Measurements from ENCODE around the gene SNX25. TPM values are rescaled to one million over a fixed set of nuclear protein-coding genes. Genes with fewer than 3 reads are reported as not detected.

Gene SNX25
- total and polyA plus RNA-seq, 2 of the 13 experiments (the other 11 are each of a cell fraction or from before 2014, with no cell fraction given) = 23.4 to 23.5 TPM

DNA sequence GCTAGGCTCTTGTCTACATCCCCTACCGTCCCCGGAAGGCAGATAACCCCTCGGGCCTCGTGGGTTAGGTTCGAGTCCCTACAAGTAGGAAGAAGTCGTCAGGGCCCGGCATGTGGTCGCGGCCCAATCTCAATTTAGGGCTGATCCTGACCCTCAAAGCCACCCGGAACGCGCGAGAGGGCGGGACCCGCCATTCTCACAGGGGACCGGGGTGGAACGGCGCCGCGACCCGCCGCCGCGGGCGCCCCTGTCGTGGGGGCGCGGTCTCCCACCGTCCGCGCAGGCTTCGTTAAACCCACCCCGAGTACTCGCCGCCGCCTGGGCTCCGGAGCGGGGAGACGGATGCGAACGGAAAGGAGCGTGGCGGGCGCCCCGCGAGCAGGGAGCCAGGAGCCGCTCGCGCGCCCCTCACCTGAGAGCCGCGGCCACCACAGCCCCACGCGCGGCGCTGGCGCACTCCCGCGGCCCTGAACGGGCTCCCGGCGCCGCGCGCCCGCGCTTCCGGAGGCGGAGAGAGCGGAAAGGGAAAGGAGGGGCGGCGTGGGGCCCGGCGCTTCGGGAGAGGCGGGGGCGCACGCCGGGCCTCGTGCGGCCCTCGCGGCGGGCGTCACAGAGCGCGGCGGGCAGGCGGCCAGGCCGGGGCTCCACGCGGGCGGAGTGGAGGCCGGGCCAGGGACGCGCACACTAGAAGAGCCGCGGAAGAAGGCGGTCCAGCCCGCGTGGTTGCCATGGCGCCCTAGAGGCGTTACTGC lies 5.7 kb upstream of the SNX25 start, which contains the start of gene CFAP97 (continued):
- no peak for TF ChIP-seq KLF11 (CRISPR knock-in tag; IDR thresholded peaks at IDR 0.05)
- 0 out of 2 replicates have a peak, but pooled peaks have one; percentile 37 for TF ChIP-seq BHLHE40 (IDR thresholded peaks at IDR 0.05; ENCODE audit: low read length)
- TF ChIP-seq DR1 (CRISPR knock-in tag; IDR thresholded peaks at IDR 0.05) = no peak
- TF ChIP-seq, protein P1, sequence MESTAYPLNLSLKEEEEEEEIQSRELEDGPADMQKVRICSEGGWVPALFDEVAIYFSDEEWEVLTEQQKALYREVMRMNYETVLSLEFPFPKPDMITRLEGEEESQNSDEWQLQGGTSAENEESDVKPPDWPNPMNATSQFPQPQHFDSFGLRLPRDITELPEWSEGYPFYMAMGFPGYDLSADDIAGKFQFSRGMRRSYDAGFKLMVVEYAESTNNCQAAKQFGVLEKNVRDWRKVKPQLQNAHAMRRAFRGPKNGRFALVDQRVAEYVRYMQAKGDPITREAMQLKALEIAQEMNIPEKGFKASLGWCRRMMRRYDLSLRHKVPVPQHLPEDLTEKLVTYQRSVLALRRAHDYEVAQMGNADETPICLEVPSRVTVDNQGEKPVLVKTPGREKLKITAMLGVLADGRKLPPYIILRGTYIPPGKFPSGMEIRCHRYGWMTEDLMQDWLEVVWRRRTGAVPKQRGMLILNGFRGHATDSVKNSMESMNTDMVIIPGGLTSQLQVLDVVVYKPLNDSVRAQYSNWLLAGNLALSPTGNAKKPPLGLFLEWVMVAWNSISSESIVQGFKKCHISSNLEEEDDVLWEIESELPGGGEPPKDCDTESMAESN (CRISPR knock-in tag; conservative IDR thresholded peaks at IDR 0.05) = 0 out of 2 replicates have a peak, but pooled peaks have one; percentile 18
- TF ChIP-seq ZNF850 (CRISPR knock-in tag; conservative IDR thresholded peaks at IDR 0.05) = no peak
- TF ChIP-seq KDM1A (CRISPR knock-in tag; IDR thresholded peaks at IDR 0.05) = no peak
- peak; percentile 57 for TF ChIP-seq ZNF883 (CRISPR knock-in tag; IDR thresholded peaks at IDR 0.05; ENCODE audit: not compliant biosample characterization)
- TF ChIP-seq KDM5A (IDR thresholded peaks at IDR 0.05; ENCODE audit: borderline replicate concordance, low read length) = no peak
- peak; percentile 48; the same call in 1 of the 2 replicates for TF ChIP-seq ZNF121 (CRISPR knock-in tag; IDR thresholded peaks at IDR 0.05)
- no peak for TF ChIP-seq DNMT3B (CRISPR knock-in tag; conservative IDR thresholded peaks at IDR 0.05)
- TF ChIP-seq, protein P2, sequence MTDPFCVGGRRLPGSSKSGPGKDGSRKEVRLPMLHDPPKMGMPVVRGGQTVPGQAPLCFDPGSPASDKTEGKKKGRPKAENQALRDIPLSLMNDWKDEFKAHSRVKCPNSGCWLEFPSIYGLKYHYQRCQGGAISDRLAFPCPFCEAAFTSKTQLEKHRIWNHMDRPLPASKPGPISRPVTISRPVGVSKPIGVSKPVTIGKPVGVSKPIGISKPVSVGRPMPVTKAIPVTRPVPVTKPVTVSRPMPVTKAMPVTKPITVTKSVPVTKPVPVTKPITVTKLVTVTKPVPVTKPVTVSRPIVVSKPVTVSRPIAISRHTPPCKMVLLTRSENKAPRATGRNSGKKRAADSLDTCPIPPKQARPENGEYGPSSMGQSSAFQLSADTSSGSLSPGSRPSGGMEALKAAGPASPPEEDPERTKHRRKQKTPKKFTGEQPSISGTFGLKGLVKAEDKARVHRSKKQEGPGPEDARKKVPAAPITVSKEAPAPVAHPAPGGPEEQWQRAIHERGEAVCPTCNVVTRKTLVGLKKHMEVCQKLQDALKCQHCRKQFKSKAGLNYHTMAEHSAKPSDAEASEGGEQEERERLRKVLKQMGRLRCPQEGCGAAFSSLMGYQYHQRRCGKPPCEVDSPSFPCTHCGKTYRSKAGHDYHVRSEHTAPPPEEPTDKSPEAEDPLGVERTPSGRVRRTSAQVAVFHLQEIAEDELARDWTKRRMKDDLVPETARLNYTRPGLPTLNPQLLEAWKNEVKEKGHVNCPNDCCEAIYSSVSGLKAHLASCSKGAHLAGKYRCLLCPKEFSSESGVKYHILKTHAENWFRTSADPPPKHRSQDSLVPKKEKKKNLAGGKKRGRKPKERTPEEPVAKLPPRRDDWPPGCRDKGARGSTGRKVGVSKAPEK (CRISPR knock-in tag; IDR thresholded peaks at IDR 0.05; ENCODE audit: borderline replicate concordance) = no peak
- TF ChIP-seq, protein P3, sequence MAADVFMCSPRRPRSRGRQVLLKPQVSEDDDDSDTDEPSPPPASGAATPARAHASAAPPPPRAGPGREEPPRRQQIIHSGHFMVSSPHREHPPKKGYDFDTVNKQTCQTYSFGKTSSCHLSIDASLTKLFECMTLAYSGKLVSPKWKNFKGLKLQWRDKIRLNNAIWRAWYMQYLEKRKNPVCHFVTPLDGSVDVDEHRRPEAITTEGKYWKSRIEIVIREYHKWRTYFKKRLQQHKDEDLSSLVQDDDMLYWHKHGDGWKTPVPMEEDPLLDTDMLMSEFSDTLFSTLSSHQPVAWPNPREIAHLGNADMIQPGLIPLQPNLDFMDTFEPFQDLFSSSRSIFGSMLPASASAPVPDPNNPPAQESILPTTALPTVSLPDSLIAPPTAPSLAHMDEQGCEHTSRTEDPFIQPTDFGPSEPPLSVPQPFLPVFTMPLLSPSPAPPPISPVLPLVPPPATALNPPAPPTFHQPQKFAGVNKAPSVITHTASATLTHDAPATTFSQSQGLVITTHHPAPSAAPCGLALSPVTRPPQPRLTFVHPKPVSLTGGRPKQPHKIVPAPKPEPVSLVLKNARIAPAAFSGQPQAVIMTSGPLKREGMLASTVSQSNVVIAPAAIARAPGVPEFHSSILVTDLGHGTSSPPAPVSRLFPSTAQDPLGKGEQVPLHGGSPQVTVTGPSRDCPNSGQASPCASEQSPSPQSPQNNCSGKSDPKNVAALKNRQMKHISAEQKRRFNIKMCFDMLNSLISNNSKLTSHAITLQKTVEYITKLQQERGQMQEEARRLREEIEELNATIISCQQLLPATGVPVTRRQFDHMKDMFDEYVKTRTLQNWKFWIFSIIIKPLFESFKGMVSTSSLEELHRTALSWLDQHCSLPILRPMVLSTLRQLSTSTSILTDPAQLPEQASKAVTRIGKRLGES (CRISPR knock-in tag; IDR thresholded peaks at IDR 0.05; ENCODE audit: borderline replicate concordance) = 0 out of 2 replicates have a peak, but pooled peaks have one; percentile 25
- TF ChIP-seq CEBPB (IDR thresholded peaks at IDR 0.05; ENCODE audit: borderline replicate concordance, low read depth, low read length) = no peak
- TF ChIP-seq TMF1 (CRISPR knock-in tag; IDR thresholded peaks at IDR 0.05; ENCODE audit: low read depth) = peak; percentile 98
- TF ChIP-seq NAIF1 (CRISPR knock-in tag; IDR thresholded peaks at IDR 0.05; ENCODE audit: borderline replicate concordance) = peak; percentile 30; the same call in 1 of the 2 replicates
- TF ChIP-seq ZNF44 (CRISPR knock-in tag; IDR thresholded peaks at IDR 0.05) = no peak
- 0 out of 2 replicates have a peak, but pooled peaks have one; percentile 25 for TF ChIP-seq ZNF333 (CRISPR knock-in tag; IDR thresholded peaks at IDR 0.05; ENCODE audit: borderline replicate concordance)
- no peak for TF ChIP-seq ZNF619 (CRISPR knock-in tag; IDR thresholded peaks at IDR 0.05)
- TF ChIP-seq ZNF776 (CRISPR knock-in tag; IDR thresholded peaks at IDR 0.05) = peak; percentile 75; the same call in 1 of the 2 replicates
- TF ChIP-seq KMT2B (CRISPR knock-in tag; IDR thresholded peaks at IDR 0.05) = no peak
- no peak for TF ChIP-seq FOXA3 (CRISPR knock-in tag; IDR thresholded peaks at IDR 0.05)
- TF ChIP-seq ZNF564 (CRISPR knock-in tag; IDR thresholded peaks at IDR 0.05) = peak; percentile 84; the same call in 1 of the 2 replicates
- TF ChIP-seq ZNF766 (CRISPR knock-in tag; IDR thresholded peaks at IDR 0.05; ENCODE audit: borderline replicate concordance) = peak; percentile 63; the same call in 1 of the 2 replicates
